Caco-2 (cell line): ENCODE measurements around the gene DLGAP5. TPM values are rescaled to one million over a fixed set of nuclear protein-coding genes. Genes with fewer than 3 reads are reported as not detected.

Experiments used
- BruUV-seq: library from RNA; stranded (reverse); fragments of 400-500 nt; replicated peaks from 2 replicates; lab custom pipeline; 2021; lab: Mats Ljungman, UMichigan
- CTCF ChIA-PET: fragments of 300-600 bp; sonication (Branson Sonifier 250); formaldehyde crosslinking; loops from one replicate; lab custom pipeline; 2022; ENCODE audit warnings: antibody characterized with exemption; lab: Charles Lee
- POLR2A ChIA-PET: fragments of 300-600 bp; sonication (Branson Sonifier 250); formaldehyde crosslinking; loops from one replicate; lab custom pipeline; 2022; ENCODE audit warnings: antibody characterized with exemption; lab: Charles Lee
- DNase-seq, 2 experiments: peaks; one replicate each; pipeline versions ENCODE4 v3.0.0 to v3.0.0-alpha.2; 2020 to 2022
- H3K27me3 ChIP-seq: replicated peaks from 2 replicates; pipeline ENCODE4 v1.6.0; 2011; ENCODE audit warnings: low read length; ENCODE audit not compliant: control insufficient read depth, insufficient read depth
- H3K36me3 ChIP-seq: 2 replicates; pipeline ENCODE4 v1.5.1; 2011; ENCODE audit warnings: low read length; ENCODE audit not compliant: control insufficient read depth, insufficient read depth
- H3K4me1 ChIP-seq: fragments of 250-450 bp; sonication (Bioruptor Pico); 2 replicates; pipeline ENCODE4 v1.5.1; 2020; ENCODE audit warnings: mild to moderate bottlenecking
- H3K4me3 ChIP-seq: 2 replicates; pipeline ENCODE4 v1.5.1; 2011; ENCODE audit warnings: low read depth, mild to moderate bottlenecking, control low read depth, low read length
- H3K9me3 ChIP-seq: fragments of 250-450 bp; sonication (Bioruptor Pico); 2 replicates; pipeline ENCODE4 v1.5.1; 2020; ENCODE audit warnings: mild to moderate bottlenecking, moderate library complexity
- H3K27ac Mint-ChIP-seq: one replicate; pipeline ENCODE4 v1.8.0; 2022; ENCODE audit warnings: mixed read lengths; ENCODE audit not compliant: unreplicated experiment
- H3K27me3 Mint-ChIP-seq: one replicate; pipeline ENCODE4 v1.8.0; 2022; ENCODE audit warnings: mixed read lengths; ENCODE audit not compliant: insufficient read depth, unreplicated experiment
- H3K36me3 Mint-ChIP-seq: one replicate; pipeline ENCODE4 v1.8.0; 2022; ENCODE audit warnings: mild to moderate bottlenecking, mixed read lengths; ENCODE audit not compliant: insufficient read depth, unreplicated experiment
- H3K4me1 Mint-ChIP-seq: one replicate; pipeline ENCODE4 v1.8.0; 2022; ENCODE audit warnings: low read depth, mixed read lengths; ENCODE audit not compliant: unreplicated experiment
- H3K4me3 Mint-ChIP-seq: one replicate; pipeline ENCODE4 v1.8.0; 2022; ENCODE audit warnings: mild to moderate bottlenecking, moderate library complexity, mixed read lengths; ENCODE audit not compliant: unreplicated experiment
- H3K9me3 Mint-ChIP-seq: one replicate; pipeline ENCODE4 v1.8.0; 2022; ENCODE audit warnings: mixed read lengths; ENCODE audit not compliant: unreplicated experiment
- CTCF ChIP-seq, 2 experiments: fragments of 200-600 bp in 1 of 2; IDR thresholded peaks; 1 replicate in 1 of 2; 2 replicates in 1 of 2; pipeline versions ENCODE4 v1.5.1 to v1.8.0; 2011 to 2022; ENCODE audit warnings: antibody characterized with exemption in 1 of 2, control low read depth in 1 of 2, inconsistent platforms in 1 of 2, low read depth in 1 of 2, low read length in 1 of 2, mild to moderate bottlenecking in 1 of 2, moderate library complexity in 1 of 2; ENCODE audit not compliant: insufficient read depth in 1 of 2, severe bottlenecking in 1 of 2, unreplicated experiment in 1 of 2
- intact Hi-C: fragments of 100-400 bp; cut with micrococcal nuclease; formaldehyde crosslinking; loops from one replicate; pipeline ENCODE4 v1.10.0; 2022; ENCODE audit not compliant: unreplicated experiment
- total RNA-seq: library from RNA; stranded (reverse); gene quantifications from 2 replicates; pipeline ENCODE4 v1.2.3, GENCODE V29; 2022

The DLGAP5 gene
- total RNA-seq, 1 experiment from 2014 or later = 54.1 TPM

GRCh38 chr14:55142466-55142865, 48.9 kb downstream of the DLGAP5 start:
- no peak for DNase-seq
- intact Hi-C loops = no loop called here
- ChIA-PET POLR2A (interaction anchor here (0.6 to 0.9 kb wide), 2 partner anchors 14 to 65 kb away, joined by 3 to 5 read pairs; partner anchors contain the start of gene LGALS3), CTCF (no interaction called here)
- H3K27ac Mint-ChIP-seq = no peak overlapping the region
- H3K27me3 Mint-ChIP-seq = no peaks in the 10 kb centered on the region
- Histone ChIP-seq H3K27me3 (no peaks in the 10 kb centered on the region), H3K4me1 (no peaks in the 10 kb centered on the region), H3K4me3 (no peak overlapping the region), H3K9me3 (no peaks in the 10 kb centered on the region), H3K36me3 (peaks cover 11% of the 10 kb centered on the region)
- no peak overlapping the region for H3K4me3 Mint-ChIP-seq
- peaks cover 99% of the 10 kb centered on the region for H3K36me3 Mint-ChIP-seq
- no TSS peak for BruUV-seq
- peaks cover 22% of the 10 kb centered on the region for H3K4me1 Mint-ChIP-seq
- no peak for TF ChIP-seq CTCF (IDR thresholded peaks at IDR 0.05; ENCODE audit: insufficient read depth in 1 of 2, low read depth in 1 of 2, low read length in 1 of 2, severe bottlenecking in 1 of 2, unreplicated experiment in 1 of 2)
- no peaks in the 10 kb centered on the region for H3K9me3 Mint-ChIP-seq

- no peaks in the 10 kb centered on the region for H3K9me3 ChIP-seq
- H3K27me3 ChIP-seq = no peaks in the 10 kb centered on the region
- no peak overlapping the region for H3K4me3 ChIP-seq
- no peaks in the 10 kb centered on the region for H3K27me3 Mint-ChIP-seq
- no peak overlapping the region for H3K27ac Mint-ChIP-seq
- H3K36me3 ChIP-seq = peaks cover 11% of the 10 kb centered on the region
- H3K4me3 Mint-ChIP-seq = no peak overlapping the region
- intact Hi-C loops = no loop called here
- BruUV-seq = no TSS peak
- H3K4me1 ChIP-seq = no peaks in the 10 kb centered on the region
- TF ChIP-seq CTCF (IDR thresholded peaks at IDR 0.05; ENCODE audit: insufficient read depth in 1 of 2, low read depth in 1 of 2, low read length in 1 of 2, severe bottlenecking in 1 of 2, unreplicated experiment in 1 of 2) = no peak
- H3K9me3 Mint-ChIP-seq = no peaks in the 10 kb centered on the region
- DNase-seq = no peak
- peaks cover 29% of the 10 kb centered on the region for H3K4me1 Mint-ChIP-seq
- peaks cover 99% of the 10 kb centered on the region for H3K36me3 Mint-ChIP-seq
- ChIA-PET POLR2A (interaction anchor here (0.6 to 0.9 kb wide), 2 partner anchors 13 to 64 kb away, joined by 3 to 5 read pairs; partner anchors contain the start of gene LGALS3), CTCF (no interaction called here)
Measured at GRCh38 chr14:55141825-55142224, 49.6 kb downstream of the DLGAP5 start.

- no peak for DNase-seq
- Mint-ChIP-seq H3K27ac (peak overlapping the region; percentile 47), H3K36me3 (peaks cover 96% of the 10 kb centered on the region), H3K9me3 (no peaks in the 10 kb centered on the region), H3K27me3 (no peaks in the 10 kb centered on the region), H3K4me3 (no peak overlapping the region), H3K4me1 (peaks cover 32% of the 10 kb centered on the region)
- no peaks in the 10 kb centered on the region for H3K9me3 ChIP-seq
- H3K4me1 ChIP-seq = no peaks in the 10 kb centered on the region
- intact Hi-C loops = no loop called here
- H3K36me3 ChIP-seq = peaks cover 11% of the 10 kb centered on the region
- ChIA-PET POLR2A (no interaction called here), CTCF (no interaction called here)
- TF ChIP-seq CTCF (IDR thresholded peaks at IDR 0.05; ENCODE audit: insufficient read depth in 1 of 2, low read depth in 1 of 2, low read length in 1 of 2, severe bottlenecking in 1 of 2, unreplicated experiment in 1 of 2) = no peak
- no peak overlapping the region for H3K4me3 ChIP-seq
- H3K27me3 ChIP-seq = no peaks in the 10 kb centered on the region
- no TSS peak for BruUV-seq
Measured at GRCh38 chr14:55139696-55140509, 51.5 kb downstream of the DLGAP5 start.
